Umbilical cord (tissue), 2 donors: ENCODE measurements around the gene NDUFA12. TPM values are rescaled to one million over a fixed set of nuclear protein-coding genes. Genes with fewer than 3 reads are reported as not detected.
A peak's percentile ranks its signal among the peaks of the same experiment; 100 is the strongest.

Experiments used
- DNase-seq: peaks from one replicate; pipeline ENCODE4 v3.0.0-alpha.2; 2015; ENCODE audit warnings: low spot score
- total RNA-seq: library from RNA; depleted of rRNA; stranded (reverse); fragments of >200 nt; gene quantifications from one replicate; pipeline ENCODE4 v1.2.3, GENCODE V29; 2014; ENCODE audit warnings: low replicate concordance; ENCODE audit not compliant: insufficient read depth

Gene NDUFA12
- total RNA-seq, 1 donor from 2014 or later = 80.7 TPM

- DNase-seq = no peak
Measured at GRCh38 chr12:94982456-94982855, 21.0 kb downstream of the NDUFA12 start.

GRCh38 chr12:94980577-94980976, 22.9 kb downstream of the NDUFA12 start:
- DNase-seq = peak; percentile 66

GRCh38 chr12:94979941-94980340, 23.6 kb downstream of the NDUFA12 start:
- no peak for DNase-seq

DNA sequence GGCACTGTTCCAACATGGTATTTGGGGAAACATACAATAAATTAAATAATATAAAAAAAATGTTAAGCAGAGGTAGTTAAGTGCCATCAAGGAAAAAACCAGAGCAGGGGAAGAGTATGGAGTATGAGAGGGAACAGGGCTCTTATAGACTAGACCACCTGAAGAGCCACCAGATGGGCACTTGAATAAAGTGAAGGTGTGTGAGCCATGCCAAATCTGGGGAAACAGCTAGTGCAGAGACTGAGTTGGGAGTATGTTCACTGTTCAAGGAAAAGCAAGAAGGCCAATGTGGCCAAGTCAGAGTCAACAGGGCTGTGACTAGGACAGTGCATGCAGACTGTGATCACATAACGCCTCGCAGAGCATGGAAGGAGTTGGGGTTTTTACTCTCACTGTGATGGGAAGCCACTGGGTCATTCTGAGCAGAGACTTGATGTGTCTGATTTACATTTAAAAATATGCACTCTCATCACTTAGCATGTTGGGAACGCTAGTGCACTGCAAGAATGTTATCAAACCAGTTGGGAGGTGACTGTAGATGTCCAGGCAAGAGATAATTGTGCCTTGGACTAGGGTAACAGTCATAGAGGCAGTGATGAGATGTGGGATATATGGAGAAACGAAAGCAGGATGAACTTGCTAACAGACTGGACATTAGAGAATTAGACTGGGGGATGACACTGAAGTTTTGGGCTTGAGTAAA, 25.6 kb downstream of the NDUFA12 start:
- DNase-seq = no peak

DNA sequence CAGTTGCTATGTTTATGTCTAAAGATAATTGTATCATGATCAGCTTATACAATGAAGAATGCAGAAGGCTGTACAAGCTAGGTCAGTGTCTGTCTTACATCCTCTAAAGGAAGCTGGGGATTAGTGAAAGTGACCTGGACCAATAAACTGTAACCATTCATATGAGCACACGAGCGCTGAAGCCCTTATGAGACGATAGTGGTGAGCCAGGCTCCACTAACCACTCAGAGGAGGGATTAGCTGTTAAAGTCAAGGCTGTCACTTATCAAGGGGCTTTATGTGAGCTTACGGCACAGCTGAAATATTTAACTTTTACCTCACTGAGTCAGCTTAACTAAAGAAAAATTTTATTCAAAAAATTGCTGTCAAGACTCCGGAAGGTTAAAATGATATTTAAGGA, 30.3 kb downstream of the NDUFA12 start:
- DNase-seq = peak; percentile 97

- DNase-seq = no peak
Measured at GRCh38 chr12:94972795-94973194, 30.7 kb downstream of the NDUFA12 start.

DNA sequence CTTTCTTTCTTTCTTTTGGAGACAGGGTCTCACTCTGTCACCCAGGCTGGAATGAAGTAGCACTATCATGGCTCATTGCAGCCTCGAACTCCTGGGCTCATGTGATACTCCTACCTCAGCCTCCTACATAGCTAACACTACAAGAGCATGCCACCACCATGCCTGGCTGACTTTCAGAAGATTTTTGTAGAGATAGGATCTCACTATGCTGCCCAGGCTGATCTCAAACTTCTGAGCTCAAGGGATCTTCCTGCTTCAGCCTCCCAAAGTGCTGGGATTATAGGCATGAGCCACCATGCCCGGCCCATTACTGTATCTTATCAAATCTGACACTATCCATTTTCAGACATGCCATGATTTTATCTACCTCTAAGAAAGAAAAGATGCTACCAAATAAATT, 31.6 kb downstream of the NDUFA12 start:
- peak; percentile 27 for DNase-seq

- DNase-seq = no peak
Measured at GRCh38 chr12:94970560-94970959, 32.9 kb downstream of the NDUFA12 start.

DNA sequence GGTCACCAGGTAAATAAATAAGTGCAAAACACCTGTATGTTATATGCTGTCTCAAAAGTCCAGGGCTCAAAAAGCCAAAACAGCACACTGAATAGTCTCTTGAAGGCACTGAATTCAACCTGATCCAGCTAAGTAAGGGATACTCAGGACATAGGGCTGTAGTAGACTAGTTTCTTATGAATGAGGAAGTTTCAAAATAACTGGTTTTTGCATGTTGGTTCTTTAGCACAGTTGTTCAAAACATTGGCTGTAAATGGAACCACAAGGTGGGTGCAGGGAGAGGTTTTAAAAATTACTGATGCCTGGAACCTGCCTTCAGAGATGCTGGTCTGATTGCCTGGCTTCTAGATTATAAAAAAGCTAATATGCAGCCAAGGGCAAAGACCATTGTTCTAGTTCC, 34.1 kb downstream of the NDUFA12 start:
- no peak for DNase-seq

- DNase-seq = peak; percentile 94
Measured at GRCh38 chr12:94965982-94966630, 37.4 kb downstream of the NDUFA12 start.

- DNase-seq = no peak
Measured at GRCh38 chr12:94963649-94964048, 39.8 kb downstream of the NDUFA12 start.

- DNase-seq = peak; percentile 92
Measured at GRCh38 chr12:94962670-94963069, 40.8 kb downstream of the NDUFA12 start.

DNA sequence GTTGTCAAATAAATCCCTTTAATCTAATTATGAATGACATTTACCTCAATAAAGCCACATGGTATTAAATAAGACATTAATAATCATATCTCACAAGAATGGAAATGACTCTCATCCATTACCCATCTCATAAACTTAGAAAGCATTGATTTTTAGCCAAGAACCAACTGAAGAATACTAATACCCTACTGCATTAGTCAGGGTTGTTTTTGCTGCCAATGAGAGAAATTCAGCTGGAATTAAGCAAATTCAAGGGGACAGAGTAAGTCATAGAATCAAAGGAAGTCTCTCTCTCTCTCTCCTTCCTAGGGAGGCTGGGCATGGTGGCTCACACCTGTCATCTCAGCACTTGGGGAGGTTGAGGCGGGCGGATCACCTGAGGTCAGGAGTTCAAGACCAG, 41.6 kb downstream of the NDUFA12 start:
- peak; percentile 66 for DNase-seq

DNA sequence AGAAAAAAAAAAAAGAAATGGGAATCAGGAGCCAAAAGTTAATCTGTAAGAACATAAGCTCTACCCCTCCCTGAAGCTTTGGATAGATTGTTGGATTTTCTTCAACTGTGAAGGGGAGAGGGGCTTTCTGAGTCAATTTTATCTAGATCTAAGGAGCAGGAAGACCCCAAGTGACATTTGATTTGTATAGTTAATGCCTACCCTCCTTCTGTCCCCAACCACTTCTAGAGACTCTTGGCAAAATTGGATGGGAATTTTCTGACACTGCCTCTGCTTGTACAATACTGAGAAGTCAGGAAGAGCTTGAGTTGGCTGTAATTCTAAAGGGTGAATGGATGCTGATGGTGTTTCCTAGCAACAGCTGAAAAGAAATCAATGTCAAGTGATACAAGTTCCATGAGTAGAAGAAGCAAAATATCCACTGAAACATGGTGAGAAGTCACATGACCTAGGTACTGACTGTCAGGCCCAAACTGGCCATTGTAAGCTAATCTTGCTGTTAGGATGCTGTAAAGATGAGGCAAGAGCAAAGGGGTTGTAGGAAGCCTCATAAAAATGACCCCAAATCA, 42.2 kb downstream of the NDUFA12 start:
- no peak for DNase-seq

DNA sequence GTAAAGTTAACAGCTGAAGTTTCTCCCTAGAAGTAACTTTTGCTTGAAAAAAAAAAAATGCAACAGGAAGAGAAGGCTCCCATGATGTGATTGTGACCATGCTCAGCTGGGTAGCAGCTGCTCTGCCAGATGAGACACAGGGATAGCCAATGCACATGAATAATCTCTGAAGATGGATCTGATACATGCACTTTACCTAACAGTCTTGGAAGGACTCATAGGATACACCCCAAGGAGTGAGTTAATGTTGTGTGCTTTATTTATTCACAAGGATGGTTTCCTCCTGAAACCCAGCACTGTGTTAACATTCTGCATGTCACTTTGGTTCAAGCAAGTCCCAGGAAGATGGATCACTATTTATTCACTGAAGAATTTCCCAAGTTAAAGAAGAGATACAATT, 46.5 kb downstream of the NDUFA12 start:
- DNase-seq = no peak

DNA sequence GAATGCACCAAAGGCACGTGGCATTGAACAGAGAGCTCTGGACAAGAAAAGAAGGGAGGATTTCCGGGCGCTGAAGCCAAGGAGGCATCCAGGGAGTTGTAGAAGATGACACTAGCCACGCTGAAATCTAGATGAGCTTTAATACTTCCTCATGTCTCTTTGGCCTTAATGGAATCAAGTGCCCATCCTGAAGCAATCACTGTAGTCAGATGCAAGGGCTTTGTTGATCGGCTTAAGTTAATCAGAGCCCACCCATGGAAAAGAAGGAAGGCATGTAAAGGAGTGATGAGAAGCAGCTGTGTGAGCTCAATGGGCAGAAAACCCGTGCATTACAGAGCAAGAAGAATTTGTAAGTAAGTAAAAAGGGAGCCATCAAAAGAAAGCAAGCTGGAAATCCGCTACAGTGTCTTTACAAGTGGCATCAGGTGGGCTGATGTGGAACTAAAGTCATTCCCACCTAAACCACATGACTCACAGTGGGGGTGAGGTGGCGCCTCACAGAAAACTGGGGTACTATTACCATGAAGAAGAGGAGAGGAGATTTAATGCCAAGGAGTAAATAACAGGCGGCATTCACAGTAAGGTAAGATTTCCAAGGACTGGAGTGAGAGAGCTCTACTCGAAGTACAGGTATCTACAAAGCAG, 48.4 kb downstream of the NDUFA12 start:
- peak; percentile 62 for DNase-seq

- peak; percentile 59 for DNase-seq
Measured at GRCh38 chr12:94954029-94954685, 49.3 kb downstream of the NDUFA12 start.

DNA sequence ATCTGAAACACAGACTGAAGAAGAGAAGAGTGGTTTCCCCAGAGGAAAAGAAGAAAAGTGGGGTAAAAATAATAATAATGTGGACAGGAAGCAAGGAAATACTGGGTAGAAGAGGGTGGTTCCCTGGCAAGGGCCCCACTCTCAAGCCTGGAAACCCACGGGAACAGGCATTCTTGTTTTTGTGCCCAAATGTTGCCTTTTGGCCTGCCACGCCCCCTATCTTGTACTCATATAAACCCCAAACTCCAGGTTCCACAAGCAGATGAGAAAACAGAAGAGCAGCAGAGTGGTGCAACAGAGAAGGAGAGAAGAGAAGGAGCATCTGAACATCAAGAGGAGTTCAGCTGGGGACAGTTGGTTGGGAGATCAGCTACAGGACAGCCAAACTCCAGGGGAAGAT, 51.2 kb downstream of the NDUFA12 start:
- DNase-seq = no peak

GRCh38 chr12:94951071-94951934, 52.2 kb downstream of the NDUFA12 start:
- DNase-seq = no peak

DNA sequence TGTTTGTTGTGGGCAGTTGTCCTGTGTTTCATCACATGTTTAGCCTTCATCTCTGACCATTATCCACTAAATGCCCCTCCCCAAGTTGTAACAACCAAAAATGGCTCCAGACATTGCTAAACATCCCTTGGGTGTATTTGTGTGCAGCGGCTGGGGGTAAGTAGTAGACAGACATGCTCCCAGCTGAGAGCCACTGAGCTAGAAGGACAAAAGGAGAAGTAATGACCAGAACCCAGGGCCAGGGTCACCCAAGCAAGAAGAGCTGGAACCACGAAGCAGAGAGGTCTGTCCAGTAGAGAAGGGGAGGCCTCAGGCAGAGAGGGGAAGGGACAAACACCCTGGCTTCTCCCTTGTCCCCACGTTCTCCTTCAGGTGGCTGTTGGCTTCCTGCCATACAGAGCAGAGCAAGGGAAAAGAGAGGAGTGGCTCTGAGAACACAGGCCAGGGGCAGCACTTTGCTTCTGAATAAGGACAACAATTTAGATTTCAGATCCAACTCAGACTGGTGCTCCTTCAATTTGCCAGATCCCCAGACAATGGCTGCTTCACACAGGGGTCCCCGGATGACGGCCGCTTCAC, 55.2 kb downstream of the NDUFA12 start:
- DNase-seq = no peak

DNA sequence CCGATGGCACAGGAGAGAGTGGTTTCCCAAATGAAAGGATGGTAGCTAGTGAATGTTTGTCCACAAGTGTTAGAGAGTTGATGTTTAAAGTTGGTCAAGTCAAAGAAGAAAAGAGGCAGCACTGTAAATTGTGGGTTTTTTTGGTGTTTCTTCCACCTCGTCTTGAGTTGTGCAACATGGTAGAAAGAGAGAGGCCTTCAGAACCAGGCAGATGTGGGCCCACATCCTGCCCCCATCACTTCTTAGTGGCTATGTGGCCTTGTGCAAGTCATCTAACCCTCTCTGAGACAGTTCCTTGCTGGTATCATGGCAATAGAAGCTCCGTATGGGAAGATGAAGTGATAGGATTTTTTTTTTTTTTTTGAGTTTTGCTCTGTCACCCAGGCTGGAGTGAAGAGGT, 60.8 kb downstream of the NDUFA12 start:
- no peak for DNase-seq
